CD4-positive, alpha-beta T cell treated with Interleukin-12 subunit alpha and Interleukin-12 subunit beta, for 1 hour (primary cell): ENCODE measurements around the gene STAT3.
"Not testable (repeated sequence)": the region's sequence is repeated elsewhere in the genome, so short reads cannot be mapped to it uniquely, and the experiment has no call there.

ENCODE experiments used
- DNase-seq: peaks from one replicate; pipeline ENCODE4 v3.0.0-alpha.2; 2020

STAT3 gene

GRCh38 chr17:42380935-42381334 is 7.3 kb downstream of the STAT3 start:
- no peak for DNase-seq

GRCh38 chr17:42378959-42379594 is 9.2 kb downstream of the STAT3 start:
- DNase-seq: peak; percentile 13

- DNase-seq: no peak
Measured at GRCh38 chr17:42378359-42378958, 9.8 kb downstream of the STAT3 start.

DNA sequence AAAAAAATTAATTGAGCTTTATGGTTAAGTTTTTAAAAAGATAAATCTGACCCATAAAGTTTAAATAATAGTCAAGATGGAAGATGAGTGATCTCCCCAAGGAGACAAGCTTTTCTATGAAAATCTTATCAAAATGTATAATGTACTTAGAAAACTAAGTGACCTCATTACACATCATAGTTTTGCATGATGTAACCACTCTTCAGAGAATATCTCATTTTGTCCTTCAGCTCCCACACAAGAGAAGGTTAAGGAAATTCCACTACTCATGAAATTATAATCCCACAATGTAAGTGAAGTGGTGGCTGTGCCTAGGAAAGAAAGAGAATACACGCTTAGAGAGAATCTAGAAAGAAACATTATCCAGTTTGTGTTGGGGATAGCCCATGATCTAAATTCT is 14.3 kb downstream of the STAT3 start:
- DNase-seq: no peak

GRCh38 chr17:42372142-42372541 is 16.1 kb downstream of the STAT3 start:
- DNase-seq: no peak

GRCh38 chr17:42368797-42369561 is 19.3 kb downstream of the STAT3 start:
- not testable (repeated sequence) for DNase-seq

DNA sequence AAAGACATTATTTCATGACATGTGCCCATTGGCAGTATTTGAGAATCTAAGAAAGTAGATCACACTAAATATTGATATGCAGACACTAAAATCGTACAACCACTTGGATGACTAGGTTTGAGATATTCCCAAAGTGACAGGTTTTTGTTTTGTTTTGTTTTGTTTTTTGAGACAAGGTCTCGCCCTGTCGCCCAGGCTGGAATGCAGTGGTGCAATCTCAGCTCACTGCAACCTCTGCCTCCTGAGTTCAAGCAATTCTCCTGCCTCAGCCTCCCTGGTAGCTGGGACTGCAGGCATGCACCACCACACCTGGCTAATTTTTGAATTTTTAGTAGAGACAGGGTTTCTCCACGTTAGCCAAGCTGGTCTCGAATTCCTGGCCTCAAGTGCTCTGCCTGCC is 19.9 kb downstream of the STAT3 start:
- DNase-seq: not testable (repeated sequence)

- not testable (repeated sequence) for DNase-seq
Measured at GRCh38 chr17:42366176-42367023, 21.8 kb downstream of the STAT3 start.

DNA sequence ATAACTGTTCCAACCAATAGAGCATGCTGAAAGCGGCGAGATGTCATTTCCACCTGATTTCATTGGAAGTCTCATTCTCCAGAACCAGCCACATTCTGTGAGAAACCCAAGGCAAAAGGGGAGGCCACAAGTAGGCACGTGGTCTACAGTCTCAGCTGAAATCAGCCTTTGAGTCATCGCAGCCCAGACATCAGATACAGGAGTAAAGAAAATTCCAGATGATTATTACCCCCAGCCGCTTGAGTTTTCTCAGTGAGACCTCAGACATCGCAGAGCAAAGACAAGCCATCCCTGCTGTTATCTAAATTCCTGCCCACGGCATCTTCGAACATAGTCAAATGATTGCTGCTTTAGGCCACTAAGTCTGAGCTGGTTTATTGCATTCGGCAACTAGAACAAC is 23.1 kb downstream of the STAT3 start:
- no peak for DNase-seq

DNA sequence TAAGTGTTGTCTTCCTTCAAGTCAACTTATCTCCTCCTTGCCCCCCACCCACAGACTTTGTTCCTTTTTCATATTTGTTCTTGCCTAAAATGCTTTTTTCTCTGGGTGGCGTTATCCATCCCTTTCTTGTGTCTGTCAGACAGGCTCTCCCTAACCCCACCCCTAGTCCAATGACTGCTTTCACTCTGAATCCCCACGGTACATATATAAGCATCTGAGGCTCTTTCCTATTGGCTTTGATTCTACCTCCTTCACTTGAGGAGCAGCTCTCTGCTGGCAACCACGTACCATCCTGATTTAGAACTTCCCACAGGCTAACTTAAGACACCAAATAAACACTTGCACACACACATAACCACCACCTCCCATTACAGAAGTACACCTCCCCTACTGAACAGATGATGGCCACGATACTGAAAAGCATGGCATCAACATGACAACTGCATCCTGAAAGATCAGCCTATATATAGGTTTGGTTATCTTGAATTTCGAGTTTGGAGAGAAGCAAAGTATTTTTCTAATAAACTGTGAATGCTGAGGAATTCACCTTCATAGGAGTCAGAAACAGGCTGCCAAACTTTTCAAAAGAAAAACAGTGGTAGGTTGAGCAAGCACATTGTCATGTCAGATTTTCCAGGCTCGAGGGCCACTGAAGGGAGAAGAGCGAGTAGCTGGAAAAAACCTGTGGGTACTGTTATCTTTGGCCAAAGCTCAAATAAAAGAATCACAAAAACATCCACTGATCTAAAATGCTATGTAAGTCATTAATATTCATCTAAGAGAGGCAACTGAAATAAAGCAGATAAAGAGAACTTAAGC is 24.3 kb downstream of the STAT3 start:
- no peak for DNase-seq

DNA sequence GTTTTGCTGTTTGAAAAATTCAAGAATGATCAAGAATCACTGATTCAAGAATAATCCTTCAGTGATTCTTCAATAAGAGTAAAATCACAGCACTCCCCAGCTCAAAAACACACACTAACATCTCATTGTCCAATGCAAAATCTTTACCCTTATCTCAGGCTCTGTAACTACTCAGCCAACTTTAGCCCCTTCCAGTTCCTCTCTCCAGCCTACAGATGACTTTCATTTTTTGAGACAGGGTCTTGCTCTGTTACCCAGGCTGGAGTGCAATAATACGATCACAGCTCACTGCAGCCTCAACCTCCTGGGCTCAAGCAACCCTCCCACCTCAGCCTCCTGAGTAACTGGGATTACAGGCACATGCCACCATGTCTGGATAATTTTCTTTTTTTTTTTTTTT is 25.0 kb downstream of the STAT3 start:
- DNase-seq: no peak

DNA sequence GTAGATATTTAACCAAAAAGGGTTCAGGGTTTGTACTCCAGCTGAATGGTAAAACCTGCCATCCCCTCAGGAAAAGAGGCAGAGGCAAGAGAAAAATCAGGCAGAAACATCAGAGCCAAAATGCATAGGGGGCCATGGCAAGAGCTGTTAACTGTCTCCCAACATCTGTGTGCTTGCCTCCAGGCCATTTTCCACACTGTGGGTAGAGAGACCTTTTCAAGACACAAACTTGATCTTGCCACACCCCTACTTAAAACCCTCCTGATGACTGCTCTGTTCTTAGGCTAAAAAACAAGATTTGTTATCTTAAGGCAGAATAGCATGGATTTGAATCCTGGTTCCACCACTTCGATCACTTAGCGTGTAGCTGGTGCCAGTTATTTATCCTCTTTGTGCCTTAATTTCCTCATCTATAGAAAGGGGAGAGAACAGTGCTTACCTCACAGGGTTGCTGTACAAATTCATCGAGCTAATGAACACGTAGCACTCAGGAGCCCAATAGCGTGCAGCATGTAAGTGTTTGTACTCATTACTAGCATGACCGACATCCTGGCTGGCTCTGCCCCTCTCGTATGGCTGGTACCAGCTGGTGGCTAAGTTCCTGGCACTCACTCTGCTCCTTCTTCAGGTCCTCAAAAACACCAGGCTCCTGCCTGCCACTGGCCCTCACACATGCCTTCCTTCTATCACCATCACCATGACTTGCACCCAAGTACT is 25.8 kb downstream of the STAT3 start:
- no peak for DNase-seq

GRCh38 chr17:42361781-42362186 is 26.5 kb downstream of the STAT3 start:
- peak; percentile 39 for DNase-seq

DNA sequence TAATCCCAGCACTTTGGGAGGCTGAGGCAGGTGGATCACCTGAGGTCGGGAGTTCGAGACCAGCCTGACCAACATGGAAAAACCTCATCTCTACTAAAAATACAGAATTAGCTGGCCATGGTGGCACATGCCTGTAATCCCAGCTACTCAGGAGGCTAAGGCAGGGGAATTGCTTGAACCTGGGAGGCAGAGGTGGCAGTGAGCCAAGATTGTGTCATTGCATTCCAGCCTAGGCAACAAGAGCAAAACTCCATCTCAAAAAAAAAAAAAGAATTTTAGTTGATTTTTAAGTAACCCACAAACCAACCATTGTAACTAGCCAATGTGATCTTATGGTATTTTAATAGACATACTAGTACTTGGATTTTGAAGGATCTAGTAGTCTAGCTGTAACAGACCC is 27.9 kb downstream of the STAT3 start:
- not testable (repeated sequence) for DNase-seq

DNA sequence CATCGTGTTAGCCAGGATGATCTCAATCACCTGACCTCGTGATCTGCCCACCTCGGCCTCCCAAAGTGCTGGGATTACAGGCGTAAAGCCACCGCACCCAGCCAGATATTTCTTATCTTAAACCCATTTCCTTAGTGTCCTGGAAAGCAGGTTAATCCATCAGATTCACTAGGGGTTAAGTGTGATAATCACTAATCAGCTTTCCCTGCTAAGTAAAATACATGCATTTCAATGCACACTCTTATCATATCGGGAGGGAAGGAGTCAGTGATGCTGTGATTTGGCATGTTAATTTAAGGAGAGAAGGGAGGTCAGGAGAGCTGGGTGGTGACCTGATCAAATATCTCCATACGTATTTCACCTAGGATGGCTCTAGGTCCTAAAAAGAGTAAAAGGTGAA is 29.1 kb downstream of the STAT3 start:
- DNase-seq: no peak

GRCh38 chr17:42358434-42358833 is 29.8 kb downstream of the STAT3 start:
- no peak for DNase-seq

DNA sequence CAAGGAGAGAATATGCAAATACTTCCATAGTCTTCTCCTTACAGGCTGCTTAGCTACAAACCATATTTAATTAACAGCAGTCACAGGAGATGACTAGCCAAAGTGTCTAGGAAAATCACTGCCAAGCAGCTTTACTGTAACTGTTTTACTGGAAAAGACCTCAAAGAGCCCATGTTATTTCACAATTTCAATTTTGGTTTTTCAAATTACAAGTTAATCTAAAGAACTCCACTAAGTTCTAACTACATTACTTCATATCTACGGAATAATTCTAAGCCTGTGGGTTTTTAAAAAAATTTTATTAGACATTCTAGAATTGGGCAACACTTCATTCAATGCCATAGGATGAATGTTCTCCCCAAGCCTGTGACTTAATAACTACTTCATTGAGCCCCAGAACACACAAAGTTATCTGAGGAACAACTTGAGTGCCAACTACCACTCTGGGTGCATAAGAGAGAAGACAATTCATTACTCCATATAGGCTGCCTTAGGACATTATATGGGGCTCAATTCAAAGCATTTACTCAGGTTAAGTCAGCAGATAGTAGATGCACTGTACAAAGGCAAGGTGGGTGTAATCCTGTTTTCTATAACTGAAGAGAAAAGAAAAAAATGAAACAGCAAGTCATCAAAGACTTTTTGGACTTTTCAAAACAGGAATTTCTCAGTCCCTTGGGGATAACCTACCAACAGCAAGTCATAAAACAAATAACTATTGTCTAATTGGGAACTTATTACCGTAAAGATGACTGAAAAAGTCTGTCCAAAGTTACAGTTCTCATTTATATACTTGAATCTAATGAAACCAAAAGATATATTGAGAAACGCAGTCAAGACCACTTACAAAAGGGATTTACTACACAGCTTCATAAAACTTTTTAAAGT is 33.0 kb downstream of the STAT3 start:
- no peak for DNase-seq

DNA sequence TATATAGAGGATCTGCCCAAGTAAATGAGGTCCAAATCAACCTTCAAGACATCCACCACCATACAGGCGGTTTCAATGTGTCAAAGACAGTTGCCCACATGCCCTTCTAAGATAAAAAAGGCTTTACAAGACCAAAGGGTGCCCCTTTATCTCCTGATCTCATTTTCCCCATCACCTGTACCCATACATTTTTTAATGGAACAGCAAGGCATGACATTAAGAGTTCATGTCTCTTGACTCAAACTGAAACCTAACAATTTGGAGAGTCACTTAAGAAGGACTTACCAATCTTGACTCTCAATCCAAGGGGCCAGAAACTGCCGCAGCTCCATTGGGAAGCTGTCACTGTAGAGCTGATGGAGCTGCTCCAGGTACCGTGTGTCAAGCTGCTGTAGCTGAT is 40.1 kb downstream of the STAT3 start:
- no peak for DNase-seq

DNA sequence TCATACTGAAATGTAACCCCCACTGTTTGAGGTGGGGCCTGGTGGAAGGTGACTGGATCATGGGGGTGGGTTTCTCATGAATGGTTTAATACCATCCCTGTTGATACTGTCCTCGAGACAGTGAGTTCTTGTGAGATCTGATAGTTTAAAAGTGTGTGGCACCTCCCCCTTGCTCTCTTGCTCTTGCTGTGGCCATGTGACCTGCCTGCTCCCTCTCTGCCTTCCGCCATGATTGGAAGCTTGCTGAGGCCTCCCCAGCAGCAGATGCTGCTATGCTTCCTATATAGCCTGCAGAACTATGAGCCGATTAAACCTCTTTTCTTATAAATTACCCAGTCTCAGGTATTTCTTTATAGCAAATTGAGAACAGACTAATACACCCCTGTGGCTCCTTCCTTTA is 40.6 kb downstream of the STAT3 start:
- DNase-seq: no peak

DNA sequence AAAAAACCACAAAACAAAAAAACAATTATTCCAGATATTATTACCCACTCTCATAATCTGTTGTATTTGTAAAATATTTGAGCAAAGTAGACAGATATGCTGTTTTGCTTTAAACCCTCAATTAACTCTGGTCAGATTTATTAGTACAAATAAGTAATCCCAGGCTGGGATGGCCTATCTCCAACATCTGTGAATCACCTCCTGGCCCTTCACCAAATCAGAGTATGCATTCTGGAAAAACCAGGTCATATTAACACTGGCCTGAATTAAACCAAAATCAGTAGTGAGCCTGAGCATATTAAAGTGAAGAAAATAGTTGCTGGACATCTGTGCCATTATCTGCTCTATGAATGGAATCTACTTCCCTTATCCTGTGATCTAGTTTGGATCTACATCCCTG is 41.0 kb downstream of the STAT3 start:
- DNase-seq: no peak

DNA sequence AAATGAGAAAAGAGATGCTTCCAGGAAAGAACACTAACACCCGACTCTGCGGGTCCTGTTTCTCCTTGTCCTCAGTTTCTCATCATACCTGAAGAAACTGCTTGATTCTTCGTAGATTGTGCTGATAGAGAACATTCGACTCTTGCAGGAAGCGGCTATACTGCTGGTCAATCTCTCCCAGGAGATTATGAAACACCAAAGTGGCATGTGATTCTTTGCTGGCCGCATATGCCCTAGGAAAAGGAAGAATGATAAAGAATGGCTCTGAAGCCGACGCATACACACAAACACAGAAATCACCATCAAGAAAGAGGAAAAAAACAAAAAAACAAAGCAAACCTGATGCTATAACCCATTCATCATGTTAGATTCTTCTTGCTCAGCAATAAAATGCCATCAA is 41.8 kb downstream of the STAT3 start:
- DNase-seq: no peak
